Stimulated activated CD8-positive, alpha-beta memory T cell treated with anti-CD3 and anti-CD28 coated beads, Interleukin-12 subunit alpha, Interleukin-12 subunit beta, amount 100 ng/mL, for 4 hours (primary cell): ENCODE data around the gene PCLO.

Source experiments
- DNase-seq: peaks from one replicate; pipeline ENCODE4 v3.0.0-alpha.2; 2020; ENCODE audit warnings: low read depth

PCLO gene

DNA sequence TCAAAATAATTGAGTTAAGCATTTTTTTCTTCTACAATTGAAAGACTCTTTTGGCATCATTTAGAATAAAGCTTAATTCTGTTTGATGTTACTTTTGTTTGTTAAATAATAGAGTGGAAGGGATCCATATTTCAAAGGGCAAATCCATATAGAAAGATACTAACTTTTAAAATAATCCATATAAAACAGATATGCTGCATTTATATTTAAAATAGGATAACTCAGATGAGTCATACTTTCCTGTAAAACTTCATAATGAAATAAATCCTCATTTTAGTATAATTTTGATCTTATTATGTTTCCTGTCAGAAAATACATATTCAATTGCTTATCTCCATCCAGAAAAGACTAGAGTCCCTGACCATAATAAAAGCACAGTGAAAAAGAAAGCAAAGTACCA, 323.6 kb downstream of the PCLO start:
- no peak for DNase-seq

GRCh38 chr7:82838314-82838713, 324.4 kb downstream of the PCLO start:
- no peak for DNase-seq

DNA sequence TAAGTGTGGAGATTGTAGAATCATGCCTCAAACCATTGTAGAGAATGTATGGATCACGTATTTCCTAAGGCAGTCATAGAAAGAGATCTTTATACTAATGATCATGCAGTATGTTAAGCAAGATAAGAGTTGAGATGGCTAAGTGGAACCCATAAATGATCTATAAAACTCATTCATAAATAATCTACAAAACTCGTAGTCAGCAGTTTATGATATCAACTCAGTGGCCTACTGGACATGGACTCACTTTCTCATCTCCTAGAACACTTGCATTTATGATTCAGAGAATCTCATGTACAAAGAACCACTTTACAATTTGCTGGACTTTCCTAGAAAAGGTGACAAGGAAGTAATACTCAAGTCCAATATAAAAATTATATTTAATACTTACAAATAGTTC, 339.6 kb downstream of the PCLO start:
- no peak for DNase-seq

DNA sequence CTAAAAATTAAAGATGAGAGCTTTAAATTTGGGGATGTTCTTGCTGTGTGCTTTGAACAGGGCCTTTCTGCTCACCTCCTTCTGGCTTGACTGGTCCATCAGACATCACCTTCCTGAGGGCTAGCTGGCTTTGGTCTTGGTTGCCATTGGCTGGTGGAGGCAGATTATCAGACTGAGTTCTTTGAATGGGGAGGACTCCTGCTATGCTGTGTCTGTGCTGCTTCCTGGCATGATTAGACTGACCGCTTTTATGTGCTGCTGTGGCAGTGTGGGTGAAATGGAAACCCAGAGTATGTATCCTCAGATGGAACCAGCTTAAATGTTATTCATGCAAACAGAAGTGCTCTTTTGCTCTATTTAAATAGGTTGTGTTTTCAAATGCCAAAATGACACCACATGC, 341.6 kb downstream of the PCLO start:
- DNase-seq, result no peak

- no peak for DNase-seq
Measured at GRCh38 chr7:82818171-82818570, 344.5 kb downstream of the PCLO start.

- no peak for DNase-seq
Measured at GRCh38 chr7:82816272-82816671, 346.4 kb downstream of the PCLO start.

GRCh38 chr7:82810558-82811259, 352.0 kb downstream of the PCLO start:
- no peak for DNase-seq

GRCh38 chr7:82808633-82809032, 354.1 kb downstream of the PCLO start:
- DNase-seq, result no peak

DNA sequence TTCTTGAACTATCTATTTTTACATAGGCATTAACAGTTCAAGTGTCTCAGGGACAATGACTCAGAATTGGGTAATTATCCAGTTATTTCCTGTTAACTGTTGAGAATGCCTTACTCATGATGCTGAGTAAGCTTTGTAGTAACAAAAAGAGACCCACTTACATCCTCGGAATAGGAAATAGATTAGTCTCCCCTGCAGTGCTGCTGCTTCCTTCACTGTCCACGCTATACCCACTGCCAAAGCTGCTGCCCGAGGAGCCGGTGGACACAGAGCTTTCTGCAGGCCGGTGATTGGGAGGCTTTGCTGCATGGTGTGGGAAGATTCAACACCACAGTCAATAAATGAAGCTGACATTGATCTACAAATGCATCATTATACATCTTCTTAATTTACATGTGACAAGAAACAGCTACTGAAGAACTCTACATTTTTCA, 357.1 kb downstream of the PCLO start:
- no peak for DNase-seq

GRCh38 chr7:82803411-82803810, 359.3 kb downstream of the PCLO start:
- DNase-seq, result no peak

DNA sequence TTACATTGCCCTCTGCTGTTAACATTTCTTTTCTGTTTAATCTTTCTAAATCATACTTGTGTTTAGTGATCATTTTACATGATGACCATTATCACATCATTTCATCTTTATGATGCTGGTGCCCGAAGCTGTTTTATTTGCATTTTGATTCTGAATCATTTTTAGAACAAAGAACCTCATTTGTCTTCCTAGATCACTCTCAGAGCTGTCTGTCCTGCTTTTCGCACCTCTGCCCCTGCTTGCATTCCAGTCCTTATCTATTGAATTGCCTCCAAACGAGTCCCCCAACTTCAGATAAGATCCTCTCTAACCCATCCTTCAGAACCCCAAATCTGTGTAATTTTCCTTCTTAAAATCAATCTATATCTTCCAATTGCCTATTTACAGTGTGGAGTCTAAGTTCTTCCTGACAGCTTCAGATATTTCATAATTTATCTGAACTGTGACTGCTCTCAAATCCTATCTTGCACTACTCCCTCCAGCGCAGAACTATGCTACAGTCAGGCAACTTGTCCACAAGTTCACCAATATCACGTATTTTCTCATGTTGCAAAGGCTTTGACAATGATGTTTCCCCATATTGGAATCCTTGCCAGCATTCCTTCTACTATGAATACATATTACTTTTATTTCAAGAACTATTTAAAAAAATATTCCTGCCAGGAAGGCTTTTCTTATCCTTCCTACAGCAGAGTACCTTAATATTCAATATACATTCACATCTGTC, 372.6 kb downstream of the PCLO start:
- DNase-seq, result no peak

DNA sequence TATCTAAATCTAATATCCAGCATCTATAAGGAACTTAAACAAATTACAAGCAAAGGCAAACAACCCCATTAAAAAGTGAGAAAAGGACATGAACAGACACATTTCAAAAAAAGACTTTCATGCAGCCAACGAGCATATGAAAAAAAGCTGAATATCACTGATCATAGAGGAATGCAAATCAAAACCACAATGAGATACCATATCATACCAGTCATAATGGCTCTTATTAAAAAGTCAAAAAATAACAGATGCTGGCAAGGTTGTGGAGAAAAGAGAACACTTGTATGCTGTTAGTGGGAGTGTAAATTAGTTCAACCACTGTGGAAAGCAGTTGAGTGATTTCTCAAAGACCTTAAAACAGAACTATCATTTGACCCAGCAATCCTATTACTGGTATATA, 384.7 kb downstream of the PCLO start:
- no peak for DNase-seq

GRCh38 chr7:82762880-82763279, 399.8 kb downstream of the PCLO start:
- DNase-seq, result no peak

- no peak for DNase-seq
Measured at GRCh38 chr7:82760831-82761230, 401.9 kb downstream of the PCLO start.

DNA sequence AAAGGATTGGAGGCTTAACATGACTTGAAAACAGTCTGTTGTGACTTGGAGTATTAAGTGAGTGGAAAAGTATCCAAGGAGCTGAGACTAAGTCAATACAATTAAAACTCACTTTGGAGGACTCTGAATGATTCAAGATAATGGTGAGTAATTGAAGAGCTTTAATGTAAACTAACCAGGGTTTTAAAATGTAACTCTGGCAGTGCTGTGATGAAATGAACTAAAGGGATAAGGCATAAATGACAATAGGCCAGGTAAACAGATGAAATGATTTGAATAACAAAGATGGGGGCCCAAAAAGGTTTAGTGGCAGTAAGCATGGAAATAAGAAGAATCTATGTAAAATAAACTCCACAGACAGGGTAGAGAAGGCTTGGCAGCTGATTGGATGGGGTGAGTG, 402.6 kb downstream of the PCLO start:
- no peak for DNase-seq

DNA sequence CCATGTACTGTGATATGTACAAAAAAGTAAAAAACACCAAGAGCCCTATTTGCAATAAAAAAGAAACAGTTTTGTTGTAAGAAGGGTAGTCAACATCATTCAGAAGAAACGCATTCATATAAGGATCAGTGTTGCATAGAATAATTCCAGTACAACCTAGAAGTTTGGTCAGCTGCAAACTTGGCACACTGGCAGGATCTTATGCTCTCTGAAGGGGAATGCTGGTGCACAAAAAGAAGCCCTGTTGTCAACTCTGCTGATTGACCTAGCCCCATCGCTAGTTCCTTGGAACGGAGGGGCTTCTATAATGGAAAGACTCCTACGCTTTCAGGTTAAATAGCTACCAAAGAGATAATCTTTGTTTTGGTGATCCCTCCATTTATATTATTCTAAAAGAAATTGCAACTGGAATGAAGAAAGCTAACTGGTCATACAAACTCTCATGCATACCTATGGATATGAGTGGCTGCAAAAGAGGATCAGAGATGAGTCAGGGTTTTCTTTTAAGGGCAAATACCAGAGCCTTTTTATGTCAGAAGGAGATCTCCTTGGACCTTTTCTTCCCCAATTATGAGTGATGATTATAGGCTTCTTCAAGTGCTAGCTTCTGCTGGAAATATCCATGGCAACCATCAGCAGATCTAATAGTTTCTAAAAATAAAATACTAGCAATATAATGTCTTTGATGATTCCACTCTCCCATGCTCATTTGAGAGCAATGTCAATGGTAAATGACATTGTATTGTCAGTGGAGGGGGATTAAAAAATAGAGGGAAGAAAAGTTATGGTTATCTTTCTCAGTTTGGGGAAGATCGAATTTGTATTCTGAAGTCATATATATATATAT, 406.8 kb downstream of the PCLO start:
- no peak for DNase-seq

- no peak for DNase-seq
Measured at GRCh38 chr7:82750007-82750406, 412.7 kb downstream of the PCLO start.

DNA sequence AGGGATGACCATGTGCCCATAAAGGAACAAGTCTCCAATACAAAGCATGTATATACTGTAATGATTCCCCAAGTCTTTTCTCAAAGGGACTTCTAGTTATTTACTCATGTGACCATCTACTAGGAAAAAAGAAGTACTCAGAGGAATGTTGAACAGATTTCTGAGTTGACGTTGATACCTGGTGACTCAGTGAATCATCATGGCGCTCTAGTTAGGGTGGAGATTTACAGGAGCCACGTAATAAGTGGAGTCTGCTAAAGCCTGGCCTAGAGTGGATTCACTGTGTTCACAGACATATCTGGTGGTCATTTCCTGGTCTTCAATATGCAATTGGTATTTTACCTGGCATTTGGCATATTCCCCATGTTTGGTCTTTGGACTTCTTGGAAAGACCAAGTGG, 416.9 kb downstream of the PCLO start:
- DNase-seq, result no peak

GRCh38 chr7:82745117-82745516, 417.6 kb downstream of the PCLO start:
- no peak for DNase-seq

DNA sequence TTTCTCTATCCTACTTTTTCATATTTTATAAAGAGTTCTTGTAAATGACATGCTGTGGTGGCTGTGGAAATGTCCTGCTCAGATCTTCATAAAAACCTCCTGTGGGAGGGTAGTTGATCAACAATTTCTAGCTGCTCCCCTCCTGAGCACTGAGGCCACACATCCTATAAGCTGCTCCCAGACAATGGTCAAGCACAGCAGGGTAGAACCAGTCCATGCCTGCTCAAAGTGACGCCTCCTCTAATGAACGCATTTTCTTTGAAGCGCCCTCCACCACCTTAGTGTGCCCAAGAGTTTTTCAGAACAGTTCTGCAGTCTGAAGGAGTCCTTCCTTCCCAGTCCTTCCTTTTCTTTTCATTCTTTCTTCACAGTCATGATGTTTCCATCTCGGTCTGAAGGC, 420.5 kb downstream of the PCLO start:
- no peak for DNase-seq

- DNase-seq, result no peak
Measured at GRCh38 chr7:82741493-82741892, 421.2 kb downstream of the PCLO start.

DNA sequence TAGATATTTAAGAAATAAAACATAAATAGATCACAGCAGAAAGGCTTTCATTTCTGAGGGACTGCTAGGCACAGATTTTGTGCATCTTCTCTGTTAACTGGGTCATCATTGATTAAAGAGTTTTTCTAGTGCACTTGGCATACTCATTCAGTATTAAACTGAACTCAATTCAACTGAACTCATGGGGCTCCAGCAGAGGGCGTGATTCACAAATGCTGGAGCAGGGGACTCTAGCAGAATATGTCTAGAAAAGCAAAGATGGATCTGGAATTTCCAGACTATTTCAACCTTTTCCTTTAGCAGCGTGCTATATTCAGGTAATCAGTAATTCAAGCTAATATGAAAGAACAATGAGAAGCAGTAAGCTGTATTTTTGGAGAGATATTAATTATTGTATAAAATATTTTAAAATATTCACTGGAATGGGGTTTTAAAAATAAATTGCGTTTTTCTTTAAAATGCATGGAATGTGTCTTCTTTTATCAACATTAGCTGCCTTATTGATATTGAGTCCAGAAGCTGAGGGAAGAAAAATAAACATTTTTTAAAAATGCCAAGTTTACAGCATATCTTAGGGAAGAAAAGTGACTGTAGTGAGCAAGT, 422.3 kb downstream of the PCLO start:
- DNase-seq, result no peak

- DNase-seq, result no peak
Measured at GRCh38 chr7:82736633-82737032, 426.1 kb downstream of the PCLO start.
